Mononuclear cell (primary cell): Measurements from ENCODE around the gene SRCAP. TPM values are rescaled to one million over a fixed set of nuclear protein-coding genes. Genes with fewer than 3 reads are reported as not detected.

ENCODE experiments used
- H3K27me3 ChIP-seq: 2 replicates; pipeline ENCODE4 v1.6.0; 2011; ENCODE audit warnings: low read length, control low read depth; ENCODE audit not compliant: insufficient read depth
- H3K4me1 ChIP-seq: 2 replicates; pipeline ENCODE4 v1.5.1; 2011; ENCODE audit warnings: mild to moderate bottlenecking, low read length, control low read depth; ENCODE audit not compliant: insufficient read depth
- H3K4me3 ChIP-seq: 2 replicates; pipeline ENCODE4 v1.5.1; 2011; ENCODE audit warnings: mild to moderate bottlenecking, low read length, moderate library complexity
- H3K9me3 ChIP-seq: 2 replicates; pipeline ENCODE4 v1.5.1; 2011; ENCODE audit warnings: low read depth, mild to moderate bottlenecking, control low read depth, low read length
- total RNA-seq: library from RNA; depleted of rRNA; stranded (reverse); fragments of >200 nt; gene quantifications from one replicate; pipeline ENCODE4 v1.2.3, GENCODE V29; 2012

Gene SRCAP
- total RNA-seq, result 16.5 TPM

GRCh38 chr16:30698816-30699614 lies at the start of gene SRCAP:
Gene SRCAP, plus strand, starts transcription at chr16:30699171. Its CDS starts 1,654 bp downstream, at chr16:30700825.
- peaks cover 40% of the 10 kb centered on the region for H3K4me1 ChIP-seq

GRCh38 chr16:30649725-30650368 lies 49.1 kb upstream of the SRCAP start:
- Histone ChIP-seq H3K4me1 (peaks cover 21% of the 10 kb centered on the region), H3K27me3 (no peaks in the 10 kb centered on the region), H3K9me3 (no peaks in the 10 kb centered on the region), H3K4me3 (peak overlapping the region; percentile 96)

More at GRCh38 chr16:30698816-30699614, at the start of gene SRCAP:
- Histone ChIP-seq H3K4me3 (peak within 1 kb of the TSS; percentile 93), H3K9me3 (no peaks in the 10 kb centered on the region), H3K27me3 (no peaks in the 10 kb centered on the region)

- H3K9me3 ChIP-seq, result no peaks in the 10 kb centered on the region
- H3K4me3 ChIP-seq, result peak within 1 kb of the TSS; percentile 96
- H3K4me1 ChIP-seq, result peaks cover 21% of the 10 kb centered on the region
- H3K27me3 ChIP-seq, result no peaks in the 10 kb centered on the region
Measured at GRCh38 chr16:30650369-30651123, 48.4 kb upstream of the SRCAP start, which contains the start of gene PRR14. Gene PRR14, plus strand, starts transcription at chr16:30650960. Its CDS starts 686 bp downstream, at chr16:30651646.

- no peaks in the 10 kb centered on the region for H3K9me3 ChIP-seq
- H3K4me3 ChIP-seq, result peak overlapping the region; percentile 96
- H3K27me3 ChIP-seq, result no peaks in the 10 kb centered on the region
- peaks cover 21% of the 10 kb centered on the region for H3K4me1 ChIP-seq
Measured at GRCh38 chr16:30651124-30652004, 47.6 kb upstream of the SRCAP start.

- H3K27me3 ChIP-seq, result no peaks in the 10 kb centered on the region
- peaks cover 27% of the 10 kb centered on the region for H3K4me1 ChIP-seq
- H3K9me3 ChIP-seq, result no peaks in the 10 kb centered on the region
- peak overlapping the region; percentile 35 for H3K4me3 ChIP-seq
Measured at GRCh38 chr16:30652005-30652296, 47.0 kb upstream of the SRCAP start.

- Histone ChIP-seq H3K27me3 (no peaks in the 10 kb centered on the region), H3K4me1 (peaks cover 34% of the 10 kb centered on the region), H3K4me3 (no peak overlapping the region), H3K9me3 (no peaks in the 10 kb centered on the region)
Measured at GRCh38 chr16:30652718-30653117, 46.3 kb upstream of the SRCAP start.

GRCh38 chr16:30654856-30655255 lies 44.1 kb upstream of the SRCAP start:
- H3K4me1 ChIP-seq, result peaks cover 29% of the 10 kb centered on the region
- no peaks in the 10 kb centered on the region for H3K9me3 ChIP-seq
- no peak overlapping the region for H3K4me3 ChIP-seq
- no peaks in the 10 kb centered on the region for H3K27me3 ChIP-seq

- Histone ChIP-seq H3K9me3 (no peaks in the 10 kb centered on the region), H3K4me3 (no peak overlapping the region), H3K4me1 (peaks cover 38% of the 10 kb centered on the region), H3K27me3 (no peaks in the 10 kb centered on the region)
Measured at GRCh38 chr16:30655815-30656347, 43.1 kb upstream of the SRCAP start.

- Histone ChIP-seq H3K27me3 (no peaks in the 10 kb centered on the region), H3K4me1 (peaks cover 43% of the 10 kb centered on the region), H3K9me3 (no peaks in the 10 kb centered on the region), H3K4me3 (no peak overlapping the region)
Measured at GRCh38 chr16:30656388-30656787, 42.6 kb upstream of the SRCAP start.

- no peaks in the 10 kb centered on the region for H3K27me3 ChIP-seq
- H3K4me3 ChIP-seq, result peak overlapping the region; percentile 31
- peaks cover 44% of the 10 kb centered on the region for H3K4me1 ChIP-seq
- no peaks in the 10 kb centered on the region for H3K9me3 ChIP-seq
Measured at GRCh38 chr16:30656974-30657865, 41.8 kb upstream of the SRCAP start.

- H3K4me1 ChIP-seq, result peaks cover 48% of the 10 kb centered on the region
- H3K9me3 ChIP-seq, result no peaks in the 10 kb centered on the region
- H3K27me3 ChIP-seq, result no peaks in the 10 kb centered on the region
- H3K4me3 ChIP-seq, result peak within 1 kb of the TSS; percentile 93
Measured at GRCh38 chr16:30657866-30658730, 40.9 kb upstream of the SRCAP start, which contains the start of gene FBRS. Gene FBRS, plus strand, starts transcription at chr16:30658431. Its CDS starts 1,088 bp downstream, at chr16:30659519.

GRCh38 chr16:30658731-30659506 lies 40.1 kb upstream of the SRCAP start:
- H3K27me3 ChIP-seq, result no peaks in the 10 kb centered on the region
- H3K9me3 ChIP-seq, result no peaks in the 10 kb centered on the region
- H3K4me1 ChIP-seq, result peaks cover 55% of the 10 kb centered on the region
- H3K4me3 ChIP-seq, result peak overlapping the region; percentile 93
